ENCODE results near the gene ARMH4. TPM values are rescaled to one million over a fixed set of nuclear protein-coding genes. Genes with fewer than 3 reads are reported as not detected.

ARMH4 gene
- total RNA-seq, 2 donors from 2014 or later = 17.3 to 30.7 TPM

- H3K4me1 ChIP-seq (ENCODE audit: control insufficient read depth, insufficient read depth, low read length) = no peaks in the 10 kb centered on the region
- Mint-ChIP-seq H3K27ac (no peak overlapping the region), H3K4me1 (peaks cover 34% of the 10 kb centered on the region), H3K4me3 (no peak overlapping the region), H3K27me3 (ENCODE audit: insufficient read depth) (no peaks in the 10 kb centered on the region), H3K36me3 (ENCODE audit: low read depth) (peaks cover 30% of the 10 kb centered on the region), H3K9me3 (peaks cover 18% of the 10 kb centered on the region)
- H3K4me3 ChIP-seq (ENCODE audit: low read length) = no peak overlapping the region
- WGBS, 2 experiments (ENCODE audit: insufficient coverage in 1 of 2, insufficient read length in 1 of 2) = 92 to 96% methylated on average over 3 to 4 of the region's 5 CpGs
- TF ChIP-seq, protein P1, sequence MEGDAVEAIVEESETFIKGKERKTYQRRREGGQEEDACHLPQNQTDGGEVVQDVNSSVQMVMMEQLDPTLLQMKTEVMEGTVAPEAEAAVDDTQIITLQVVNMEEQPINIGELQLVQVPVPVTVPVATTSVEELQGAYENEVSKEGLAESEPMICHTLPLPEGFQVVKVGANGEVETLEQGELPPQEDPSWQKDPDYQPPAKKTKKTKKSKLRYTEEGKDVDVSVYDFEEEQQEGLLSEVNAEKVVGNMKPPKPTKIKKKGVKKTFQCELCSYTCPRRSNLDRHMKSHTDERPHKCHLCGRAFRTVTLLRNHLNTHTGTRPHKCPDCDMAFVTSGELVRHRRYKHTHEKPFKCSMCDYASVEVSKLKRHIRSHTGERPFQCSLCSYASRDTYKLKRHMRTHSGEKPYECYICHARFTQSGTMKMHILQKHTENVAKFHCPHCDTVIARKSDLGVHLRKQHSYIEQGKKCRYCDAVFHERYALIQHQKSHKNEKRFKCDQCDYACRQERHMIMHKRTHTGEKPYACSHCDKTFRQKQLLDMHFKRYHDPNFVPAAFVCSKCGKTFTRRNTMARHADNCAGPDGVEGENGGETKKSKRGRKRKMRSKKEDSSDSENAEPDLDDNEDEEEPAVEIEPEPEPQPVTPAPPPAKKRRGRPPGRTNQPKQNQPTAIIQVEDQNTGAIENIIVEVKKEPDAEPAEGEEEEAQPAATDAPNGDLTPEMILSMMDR (conservative IDR thresholded peaks at IDR 0.05) = no peak
- H3K27me3 ChIP-seq (ENCODE audit: control insufficient read depth, insufficient read depth, low read length, poor library complexity, severe bottlenecking) = no peaks in the 10 kb centered on the region
- no peak overlapping the region for H3K9ac ChIP-seq (ENCODE audit: extremely low read depth, low read length, poor library complexity, severe bottlenecking)
- no peak overlapping the region for H3K27ac ChIP-seq (ENCODE audit: low read depth, low read length)
- no peak for DNase-seq
- no peaks in the 10 kb centered on the region for H3K36me3 ChIP-seq (ENCODE audit: control insufficient read depth, insufficient read depth, low read length)
- H3K9me3 ChIP-seq (ENCODE audit: control insufficient read depth, low read length) = peaks cover 20% of the 10 kb centered on the region
These were observed 30.4 kb downstream of the ARMH4 start for GRCh38 chr14:58121530-58122186.

DNA sequence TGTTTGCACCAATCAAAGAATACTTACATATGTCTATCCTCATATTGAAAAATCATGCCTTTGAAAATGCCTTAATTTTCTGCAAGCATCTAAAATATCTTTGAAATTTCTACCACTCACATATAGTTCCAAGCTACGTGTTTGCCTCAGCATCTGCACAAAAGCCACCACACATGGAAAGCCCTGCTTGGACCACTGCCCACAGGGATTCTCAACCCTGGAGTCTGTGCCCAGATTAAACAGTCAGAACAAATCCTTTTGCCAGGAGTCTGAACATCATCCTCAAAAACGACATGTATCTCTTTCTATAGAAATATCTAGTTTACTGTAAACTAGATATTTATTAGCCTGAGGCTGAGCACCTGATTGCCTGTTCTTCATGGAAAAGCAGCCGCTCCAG, 32.6 kb downstream of the ARMH4 start:
- Mint-ChIP-seq H3K36me3 (ENCODE audit: low read depth) (peaks cover 21% of the 10 kb centered on the region), H3K4me1 (peaks cover 34% of the 10 kb centered on the region), H3K27ac (peak overlapping the region; percentile 10), H3K4me3 (no peak overlapping the region), H3K9me3 (peaks cover 7% of the 10 kb centered on the region), H3K27me3 (ENCODE audit: insufficient read depth) (no peaks in the 10 kb centered on the region)
- H3K27me3 ChIP-seq (ENCODE audit: control insufficient read depth, insufficient read depth, low read length, poor library complexity, severe bottlenecking) = no peaks in the 10 kb centered on the region
- WGBS, 2 experiments (ENCODE audit: insufficient coverage in 1 of 2, insufficient read length in 1 of 2) = 96 to 100% methylated on average over 2 of the region's 3 CpGs
- no peak overlapping the region for H3K4me3 ChIP-seq (ENCODE audit: low read length)
- DNase-seq = no peak
- H3K9ac ChIP-seq (ENCODE audit: extremely low read depth, low read length, poor library complexity, severe bottlenecking) = no peak overlapping the region
- H3K27ac ChIP-seq (ENCODE audit: low read depth, low read length) = no peak overlapping the region
- H3K36me3 ChIP-seq (ENCODE audit: control insufficient read depth, insufficient read depth, low read length) = peaks cover 6% of the 10 kb centered on the region
- TF ChIP-seq, protein P1 (conservative IDR thresholded peaks at IDR 0.05) = no peak
- H3K4me1 ChIP-seq (ENCODE audit: control insufficient read depth, insufficient read depth, low read length) = no peaks in the 10 kb centered on the region
- peaks cover 8% of the 10 kb centered on the region for H3K9me3 ChIP-seq (ENCODE audit: control insufficient read depth, low read length)

DNA sequence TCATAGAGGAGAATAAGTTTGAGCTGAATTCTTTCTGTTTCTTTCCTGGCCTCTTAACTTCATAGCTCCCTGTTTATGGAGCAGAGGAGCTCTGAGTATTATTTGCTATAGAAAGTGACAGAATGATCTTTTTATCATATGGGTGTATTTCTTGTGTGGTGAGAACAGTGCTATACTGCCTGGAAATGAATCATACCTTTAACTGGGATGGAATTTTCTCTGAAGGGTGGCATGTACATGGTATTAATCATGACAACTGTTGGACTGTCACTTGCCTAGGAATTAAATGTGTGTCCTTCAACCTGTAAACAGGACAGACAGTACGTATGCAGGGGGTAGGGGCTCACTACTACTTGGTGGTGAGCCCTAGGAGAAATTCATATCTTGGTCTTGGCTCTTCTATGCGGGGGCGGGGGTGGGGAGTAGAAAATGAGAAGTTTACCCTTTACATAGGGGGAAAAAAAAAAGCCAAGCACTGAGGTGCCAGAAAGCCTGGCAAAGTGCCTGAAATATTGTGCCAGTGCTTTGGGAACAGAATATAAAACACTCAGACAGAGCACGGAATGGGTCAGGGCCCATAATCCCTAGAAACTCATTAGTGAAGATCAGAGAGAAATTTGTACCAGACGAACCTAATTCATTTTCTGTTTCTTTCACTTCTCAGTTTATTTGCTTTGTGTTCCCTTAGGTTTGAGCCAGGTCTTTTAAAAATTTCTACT, 33.8 kb downstream of the ARMH4 start:
- Histone ChIP-seq H3K27me3 (ENCODE audit: control insufficient read depth, insufficient read depth, low read length, poor library complexity, severe bottlenecking) (no peaks in the 10 kb centered on the region), H3K27ac (ENCODE audit: low read depth, low read length) (no peak overlapping the region), H3K36me3 (ENCODE audit: control insufficient read depth, insufficient read depth, low read length) (peaks cover 6% of the 10 kb centered on the region), H3K4me3 (ENCODE audit: low read length) (no peak overlapping the region), H3K9ac (ENCODE audit: extremely low read depth, low read length, poor library complexity, severe bottlenecking) (no peak overlapping the region), H3K4me1 (ENCODE audit: control insufficient read depth, insufficient read depth, low read length) (no peaks in the 10 kb centered on the region), H3K9me3 (ENCODE audit: control insufficient read depth, low read length) (peaks cover 8% of the 10 kb centered on the region)
- Mint-ChIP-seq H3K27me3 (ENCODE audit: insufficient read depth) (no peaks in the 10 kb centered on the region), H3K4me1 (peaks cover 36% of the 10 kb centered on the region), H3K9me3 (peaks cover 7% of the 10 kb centered on the region), H3K36me3 (ENCODE audit: low read depth) (peaks cover 15% of the 10 kb centered on the region), H3K4me3 (no peak overlapping the region), H3K27ac (no peak overlapping the region)
- TF ChIP-seq, protein P1 (conservative IDR thresholded peaks at IDR 0.05) = no peak
- whole genome bisulfite sequencing, 2 experiments (ENCODE audit: insufficient coverage in 1 of 2, insufficient read length in 1 of 2) = 94 to 100% methylated on average over 3 to 5 of the region's 5 CpGs
- DNase-seq = no peak
